C1 segment of cervical spinal cord (tissue), 14 donors: ENCODE measurements around the gene ALOX12.
"Not testable (repeated sequence)": the region's sequence is repeated elsewhere in the genome, so short reads cannot be mapped to it uniquely, and the experiment has no call there.

Source experiments
- DNase-seq, 14 donors: peaks; one replicate each; lab custom pipeline; 2025; lab: John Stamatoyannopoulos, UW

The ALOX12 gene

DNA sequence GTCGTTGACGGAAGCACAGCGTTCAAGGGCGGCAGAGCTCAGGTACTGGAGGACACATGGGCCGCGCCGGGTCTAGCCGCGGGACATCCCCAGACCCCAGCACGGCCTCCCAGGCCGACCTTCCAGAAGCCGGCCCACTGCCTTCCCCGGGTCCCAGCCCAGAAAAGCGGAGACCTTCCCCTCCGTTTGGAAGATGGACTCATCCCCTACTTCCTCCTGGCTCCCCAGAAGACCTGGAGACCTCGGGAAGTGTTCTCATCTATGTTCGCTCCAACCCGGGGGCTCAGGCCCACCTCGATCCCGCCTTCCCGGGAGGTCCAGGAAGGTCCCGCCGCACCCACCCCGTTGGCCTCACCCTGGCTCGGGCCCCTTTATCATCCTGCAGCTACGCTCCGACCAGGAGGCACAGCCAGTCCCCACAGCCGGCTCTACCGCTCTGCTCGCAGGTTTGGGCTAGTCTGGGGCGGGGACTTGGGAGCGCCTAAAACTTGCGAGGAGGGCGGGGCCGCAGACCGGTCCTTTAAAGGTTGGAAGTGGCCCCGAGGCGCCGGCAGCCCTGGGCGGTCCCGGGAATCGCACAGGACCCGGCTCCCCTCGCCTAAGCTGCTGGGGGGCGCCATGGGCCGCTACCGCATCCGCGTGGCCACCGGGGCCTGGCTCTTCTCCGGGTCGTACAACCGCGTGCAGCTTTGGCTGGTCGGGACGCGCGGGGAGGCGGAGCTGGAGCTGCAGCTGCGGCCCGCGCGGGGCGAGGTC is at the start of gene ALOX12:
ALOX12 (plus strand) TSS at position 550 of the 756 bp plus-strand sequence; CDS start at position 619, 69 bp downstream.
- DNase-seq = no peak

GRCh38 chr17:6947745-6948144 is 48.1 kb upstream of the ALOX12 start:
- DNase-seq = no peak

- DNase-seq = no peak
Measured at GRCh38 chr17:6948562-6948961, 47.3 kb upstream of the ALOX12 start.

GRCh38 chr17:6948976-6949375 is 46.9 kb upstream of the ALOX12 start:
- DNase-seq = no peak

GRCh38 chr17:6950938-6951337 is 44.9 kb upstream of the ALOX12 start:
- DNase-seq = not testable (repeated sequence)

- DNase-seq = no peak
Measured at GRCh38 chr17:6953689-6954088, 42.2 kb upstream of the ALOX12 start.

GRCh38 chr17:6959700-6960099 is 36.1 kb upstream of the ALOX12 start:
- DNase-seq = no peak

- no peak for DNase-seq
Measured at GRCh38 chr17:6969323-6969726, 26.5 kb upstream of the ALOX12 start.

GRCh38 chr17:6970992-6971391 is 24.9 kb upstream of the ALOX12 start:
- no peak for DNase-seq

DNA sequence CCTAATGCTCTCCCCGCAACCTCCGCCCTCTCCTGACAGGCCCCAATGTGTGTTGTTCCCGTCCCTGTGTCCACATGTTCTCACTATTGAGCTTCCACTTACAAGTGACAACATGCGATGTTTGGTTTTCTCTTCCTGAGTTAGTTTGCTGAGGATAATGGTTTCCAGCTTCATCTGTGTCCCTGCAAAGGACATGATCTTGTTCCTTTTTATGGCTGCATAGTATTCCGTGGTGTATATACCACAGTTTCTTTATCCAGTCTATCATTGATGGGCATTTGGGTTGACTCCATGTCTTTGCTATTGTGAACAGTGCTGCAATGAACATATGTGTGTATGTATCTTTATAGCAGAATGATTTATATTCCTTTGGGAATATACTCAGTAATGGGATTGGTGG is 16.4 kb upstream of the ALOX12 start:
- DNase-seq = not testable (repeated sequence)

GRCh38 chr17:6981426-6981825 is 14.4 kb upstream of the ALOX12 start:
- DNase-seq = no peak

GRCh38 chr17:6985266-6985665 is 10.6 kb upstream of the ALOX12 start:
- DNase-seq = no peak

- DNase-seq = no peak
Measured at GRCh38 chr17:6986676-6987075, 9.2 kb upstream of the ALOX12 start.

- DNase-seq = no peak
Measured at GRCh38 chr17:6989779-6990178, 6.1 kb upstream of the ALOX12 start.

DNA sequence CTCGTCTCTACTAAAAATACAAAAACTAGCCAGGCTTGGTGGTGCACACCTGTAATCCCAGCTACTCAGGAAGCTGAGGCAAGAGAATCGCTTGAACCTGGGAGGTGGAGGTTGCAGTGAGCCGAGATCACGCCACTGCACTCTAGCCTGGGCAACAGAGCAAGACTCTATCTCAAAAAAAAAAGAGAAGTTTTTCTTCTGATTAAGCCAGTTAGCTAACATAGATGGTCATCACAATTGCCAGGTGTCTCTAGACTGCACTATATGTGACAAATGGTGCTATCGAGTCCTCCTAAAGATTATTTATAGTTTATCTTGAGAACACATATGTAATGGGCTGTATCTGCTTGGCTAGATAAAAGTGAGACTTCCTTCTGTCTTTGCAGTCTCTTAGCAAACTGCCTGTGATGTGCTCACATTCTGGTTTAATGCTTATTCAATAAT is 2.2 kb upstream of the ALOX12 start:
- DNase-seq = not testable (repeated sequence)

DNA sequence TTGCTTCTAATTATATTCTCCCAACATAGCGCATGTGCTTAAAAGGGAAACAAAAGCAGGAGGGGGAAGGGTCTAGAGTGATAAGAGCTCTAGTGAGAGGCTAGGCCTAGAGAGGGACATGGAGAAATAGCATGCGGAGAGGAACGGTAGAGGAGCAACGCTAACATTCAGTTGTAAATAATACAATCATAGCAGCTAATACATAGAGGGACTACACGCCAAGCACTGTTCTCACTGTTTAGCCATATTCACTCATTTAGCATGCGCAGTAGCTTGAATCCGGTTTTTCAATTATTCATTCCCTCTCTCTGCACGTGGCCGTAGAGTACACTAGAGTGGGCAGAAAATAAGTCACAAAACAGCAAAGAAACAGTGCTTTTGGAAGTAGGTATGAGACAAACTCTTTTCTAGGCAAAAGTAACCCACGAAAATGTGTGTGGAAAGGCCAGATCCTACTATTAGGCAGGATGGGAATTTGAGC is 1.7 kb upstream of the ALOX12 start:
- DNase-seq = no peak

GRCh38 chr17:6994666-6995256 is 1.1 kb upstream of the ALOX12 start:
- DNase-seq = no peak

DNA sequence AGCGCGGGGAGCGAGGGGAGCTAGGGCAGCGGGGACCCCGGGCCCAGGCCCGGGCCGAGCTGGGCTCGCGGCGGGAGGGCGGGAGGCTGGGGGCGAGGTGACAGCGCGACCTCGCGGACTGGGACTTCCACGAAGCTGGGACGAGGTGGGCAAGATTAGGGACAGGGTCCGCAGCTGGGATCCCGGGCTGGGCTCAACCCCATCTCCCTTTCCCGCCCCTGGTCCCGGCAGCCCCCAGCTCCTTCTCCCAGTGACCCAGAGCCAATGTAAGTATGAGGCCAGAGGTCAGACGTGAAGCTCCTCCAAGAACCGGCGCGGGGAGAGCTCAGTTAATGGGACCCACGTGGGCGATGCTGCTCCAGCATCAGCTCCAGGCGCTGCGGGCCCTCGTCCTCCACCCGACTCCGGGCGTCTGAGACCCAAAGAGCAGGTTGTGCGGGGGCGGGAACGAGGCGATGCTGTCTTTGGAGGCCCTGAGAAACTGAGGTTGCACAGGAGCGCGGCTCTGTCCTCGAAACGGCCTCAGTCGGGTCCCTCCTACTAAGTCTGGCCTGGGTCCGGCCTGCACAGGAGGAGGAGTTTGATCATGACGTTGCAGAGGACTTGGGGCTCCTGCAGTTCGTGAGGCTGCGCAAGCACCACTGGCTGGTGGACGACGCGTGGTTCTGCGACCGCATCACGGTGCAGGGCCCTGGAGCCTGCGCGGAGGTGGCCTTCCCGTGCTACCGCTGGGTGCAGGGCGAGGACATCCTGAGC is 585 bp downstream of the ALOX12 start:
- DNase-seq = no peak

GRCh38 chr17:6997171-6997570 is 1.3 kb downstream of the ALOX12 start:
- no peak for DNase-seq

DNA sequence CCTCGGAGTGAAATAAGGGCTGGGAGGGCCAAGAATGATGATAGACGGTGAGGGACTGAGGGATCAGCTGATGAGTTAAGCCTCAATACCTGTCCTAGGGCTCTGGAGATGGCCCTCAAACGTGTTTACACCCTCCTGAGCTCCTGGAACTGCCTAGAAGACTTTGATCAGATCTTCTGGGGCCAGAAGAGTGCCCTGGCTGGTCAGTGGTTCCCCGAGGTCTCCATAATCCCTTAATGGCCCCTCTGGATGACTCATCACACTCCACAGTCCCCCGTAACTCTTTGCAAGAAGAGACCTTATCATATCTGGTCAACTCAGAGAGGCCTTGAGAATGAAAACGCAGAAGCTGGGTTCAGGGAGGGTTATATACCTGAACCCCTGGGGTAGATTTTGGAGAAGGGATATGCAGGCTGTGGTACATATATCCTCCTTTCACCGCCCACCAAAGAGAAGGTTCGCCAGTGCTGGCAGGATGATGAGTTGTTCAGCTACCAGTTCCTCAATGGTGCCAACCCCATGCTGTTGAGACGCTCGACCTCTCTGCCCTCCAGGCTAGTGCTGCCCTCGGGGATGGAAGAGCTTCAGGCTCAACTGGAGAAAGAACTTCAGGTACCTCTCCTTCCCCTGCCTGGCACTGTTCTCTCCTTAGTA is 3.1 kb downstream of the ALOX12 start:
- no peak for DNase-seq

DNA sequence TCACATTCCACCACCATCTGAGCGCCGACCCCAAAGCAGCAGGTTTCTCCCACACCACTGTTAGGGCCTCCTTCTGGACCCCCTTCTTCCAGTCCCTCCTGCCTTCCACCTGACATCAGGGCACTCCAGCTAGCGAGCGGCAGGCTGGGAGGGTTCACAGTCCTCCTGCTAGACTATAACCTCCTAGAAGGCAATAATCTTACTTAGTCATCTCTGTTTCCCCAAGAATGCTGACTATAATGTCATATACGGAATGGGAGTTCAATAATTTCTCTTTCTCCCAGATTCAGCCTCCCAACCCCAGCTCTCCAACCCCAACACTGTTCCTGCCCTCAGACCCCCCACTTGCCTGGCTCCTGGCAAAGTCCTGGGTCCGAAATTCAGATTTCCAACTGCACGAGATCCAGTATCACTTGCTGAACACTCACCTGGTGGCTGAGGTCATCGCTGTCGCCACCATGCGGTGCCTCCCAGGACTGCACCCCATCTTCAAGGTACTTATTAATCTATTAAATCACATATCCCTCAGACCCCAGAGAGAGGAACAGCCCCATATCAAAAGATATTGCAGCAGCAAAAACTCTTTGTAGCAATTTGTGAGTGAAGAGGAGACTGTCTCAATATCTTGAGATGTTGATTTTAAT is 5.6 kb downstream of the ALOX12 start:
- no peak for DNase-seq
